ENCODE measurements around the gene HOXB2.

The HOXB2 gene

GRCh38 chr17:48545022-48545375 is at the start of gene HOXB2:
TSS of gene HOXB2 (minus strand) at chr17:48545109. CDS start at chr17:48544911, 198 bp downstream.
- DNase-seq (ENCODE audit: low read depth), result no peak
- H3K4me3 ChIP-seq (ENCODE audit: control insufficient read depth, low read depth, low read length), result peak within 1 kb of the TSS; percentile 64
- TF ChIP-seq, protein P1, sequence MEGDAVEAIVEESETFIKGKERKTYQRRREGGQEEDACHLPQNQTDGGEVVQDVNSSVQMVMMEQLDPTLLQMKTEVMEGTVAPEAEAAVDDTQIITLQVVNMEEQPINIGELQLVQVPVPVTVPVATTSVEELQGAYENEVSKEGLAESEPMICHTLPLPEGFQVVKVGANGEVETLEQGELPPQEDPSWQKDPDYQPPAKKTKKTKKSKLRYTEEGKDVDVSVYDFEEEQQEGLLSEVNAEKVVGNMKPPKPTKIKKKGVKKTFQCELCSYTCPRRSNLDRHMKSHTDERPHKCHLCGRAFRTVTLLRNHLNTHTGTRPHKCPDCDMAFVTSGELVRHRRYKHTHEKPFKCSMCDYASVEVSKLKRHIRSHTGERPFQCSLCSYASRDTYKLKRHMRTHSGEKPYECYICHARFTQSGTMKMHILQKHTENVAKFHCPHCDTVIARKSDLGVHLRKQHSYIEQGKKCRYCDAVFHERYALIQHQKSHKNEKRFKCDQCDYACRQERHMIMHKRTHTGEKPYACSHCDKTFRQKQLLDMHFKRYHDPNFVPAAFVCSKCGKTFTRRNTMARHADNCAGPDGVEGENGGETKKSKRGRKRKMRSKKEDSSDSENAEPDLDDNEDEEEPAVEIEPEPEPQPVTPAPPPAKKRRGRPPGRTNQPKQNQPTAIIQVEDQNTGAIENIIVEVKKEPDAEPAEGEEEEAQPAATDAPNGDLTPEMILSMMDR (IDR thresholded peaks at IDR 0.05; ENCODE audit: control insufficient read depth, insufficient read depth, low read depth, low read length, missing control alignments), result no peak

DNA sequence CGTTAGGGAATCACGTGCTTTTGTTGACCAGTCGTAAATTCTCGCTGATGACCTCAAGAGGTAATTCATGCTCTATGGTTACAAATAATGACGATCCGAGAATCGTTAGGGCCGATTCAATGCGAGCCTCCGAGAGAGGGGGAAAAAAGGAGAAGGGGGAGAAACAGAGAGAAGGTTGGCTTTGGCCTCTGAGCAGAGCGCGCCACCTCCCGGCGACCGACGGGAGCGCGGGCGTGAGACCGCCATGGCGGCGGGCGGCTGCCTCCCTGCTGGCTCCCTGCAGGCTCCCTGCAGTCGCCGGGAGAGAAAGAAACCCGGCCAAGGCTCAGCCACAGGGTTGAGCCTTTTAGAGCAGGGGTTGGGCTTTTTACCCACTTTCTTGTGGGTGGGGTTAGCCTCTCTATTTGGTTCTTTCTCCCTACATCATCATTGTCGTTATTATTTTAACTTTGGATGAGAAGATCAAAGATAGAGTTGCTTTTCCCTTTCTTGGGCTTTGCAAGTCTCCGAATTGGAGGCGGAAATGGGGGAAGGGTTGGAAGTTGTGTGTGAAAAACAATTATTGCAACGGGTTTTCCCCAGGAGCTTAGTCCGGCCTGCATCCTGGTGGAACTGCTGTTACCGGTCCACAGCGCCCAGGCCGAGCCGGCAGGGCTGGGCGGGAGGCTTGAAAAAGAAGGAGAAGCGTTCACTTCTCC is 49.1 kb upstream of the HOXB2 start:
- no peak overlapping the region for H3K4me3 ChIP-seq (ENCODE audit: control insufficient read depth, low read depth, low read length)
- TF ChIP-seq, protein P1 (IDR thresholded peaks at IDR 0.05; ENCODE audit: control insufficient read depth, insufficient read depth, low read depth, low read length, missing control alignments), result peak; percentile 84
- DNase-seq (ENCODE audit: low read depth), result no peak

GRCh38 chr17:48593126-48593829 is 48.4 kb upstream of the HOXB2 start, which contains the start of gene HOXB5:
TSS of gene HOXB5 (minus strand) at chr17:48593779. CDS start at chr17:48593682, 97 bp downstream.
- TF ChIP-seq, protein P1 (IDR thresholded peaks at IDR 0.05; ENCODE audit: control insufficient read depth, insufficient read depth, low read depth, low read length, missing control alignments), result no peak
- DNase-seq (ENCODE audit: low read depth), result no peak
- H3K4me3 ChIP-seq (ENCODE audit: control insufficient read depth, low read depth, low read length), result no peak within 1 kb of the TSS; the same call in 1 of the 2 replicates

DNA sequence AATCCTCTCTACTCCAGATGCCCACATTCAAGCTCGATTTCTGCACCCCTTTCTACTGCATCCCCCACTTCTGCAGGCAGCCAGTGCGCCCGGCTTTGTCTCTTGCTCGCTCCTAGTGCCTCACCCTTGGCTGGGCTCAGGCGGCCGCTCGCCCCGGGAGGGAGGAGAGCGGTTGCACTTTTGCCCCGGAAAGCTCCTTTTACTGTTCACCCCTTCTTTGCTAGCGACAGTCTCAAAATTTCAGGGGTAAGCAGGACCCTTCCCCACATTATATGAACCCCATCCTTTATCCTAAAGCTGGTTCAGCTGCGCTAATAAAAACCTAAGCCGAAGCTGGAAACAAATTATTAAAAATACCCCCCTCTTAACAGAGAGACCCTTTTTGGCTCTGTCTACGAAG is 47.7 kb upstream of the HOXB2 start:
- no peak overlapping the region for H3K4me3 ChIP-seq (ENCODE audit: control insufficient read depth, low read depth, low read length)
- DNase-seq (ENCODE audit: low read depth), result no peak
- TF ChIP-seq, protein P1 (IDR thresholded peaks at IDR 0.05; ENCODE audit: control insufficient read depth, insufficient read depth, low read depth, low read length, missing control alignments), result no peak

DNA sequence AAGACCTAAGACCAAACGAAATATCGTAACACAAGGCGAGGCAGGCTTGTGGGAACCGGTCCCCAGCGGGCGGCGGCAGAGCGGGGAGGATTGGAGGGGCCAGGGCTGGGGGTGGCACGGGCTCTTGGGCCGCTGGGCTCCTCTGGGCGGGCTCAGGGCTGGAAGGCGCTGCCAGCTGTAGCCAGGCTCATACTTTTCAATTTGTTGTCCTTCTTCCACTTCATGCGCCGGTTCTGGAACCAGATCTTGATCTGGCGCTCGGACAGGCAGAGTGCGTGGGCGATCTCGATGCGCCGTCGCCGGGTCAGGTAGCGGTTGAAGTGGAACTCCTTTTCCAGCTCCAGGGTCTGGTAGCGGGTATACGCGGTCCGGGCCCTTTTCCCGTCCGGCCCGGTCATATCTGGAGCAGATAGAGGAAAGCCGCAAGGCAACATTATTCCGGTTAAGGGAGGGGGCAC is 47.2 kb upstream of the HOXB2 start:
- TF ChIP-seq, protein P1 (IDR thresholded peaks at IDR 0.05; ENCODE audit: control insufficient read depth, insufficient read depth, low read depth, low read length, missing control alignments), result no peak
- H3K4me3 ChIP-seq (ENCODE audit: control insufficient read depth, low read depth, low read length), result no peak overlapping the region
- no peak for DNase-seq (ENCODE audit: low read depth)

- TF ChIP-seq, protein P1 (IDR thresholded peaks at IDR 0.05; ENCODE audit: control insufficient read depth, insufficient read depth, low read depth, low read length, missing control alignments), result no peak
- H3K4me3 ChIP-seq (ENCODE audit: control insufficient read depth, low read depth, low read length), result no peak overlapping the region
- DNase-seq (ENCODE audit: low read depth), result no peak
Measured at GRCh38 chr17:48591255-48592056, 46.5 kb upstream of the HOXB2 start.
